Type B pancreatic cell (in vitro differentiated cells): ENCODE data around the gene HOXA5. TPM values are rescaled to one million over a fixed set of nuclear protein-coding genes. Genes with fewer than 3 reads are reported as not detected.

Source experiments
- DNase-seq: peaks from one replicate; pipeline ENCODE4 v3.0.0; 2021; ENCODE audit warnings: mixed read lengths; ENCODE audit not compliant: unreplicated experiment; ENCODE audit errors: extremely low spot score
- H3K27ac Mint-ChIP-seq: 2 replicates; pipeline ENCODE4 v1.8.0; 2021; ENCODE audit warnings: mild to moderate bottlenecking, mixed read lengths
- H3K27me3 Mint-ChIP-seq: 2 replicates; pipeline ENCODE4 v1.8.0; 2021; ENCODE audit warnings: mixed read lengths
- H3K36me3 Mint-ChIP-seq: 2 replicates; pipeline ENCODE4 v1.8.0; 2021; ENCODE audit warnings: mixed read lengths
- H3K4me1 Mint-ChIP-seq: one replicate; pipeline ENCODE4 v1.8.0; 2021; ENCODE audit warnings: mixed read lengths; ENCODE audit not compliant: unreplicated experiment
- H3K4me3 Mint-ChIP-seq: 2 replicates; pipeline ENCODE4 v1.8.0; 2021; ENCODE audit warnings: mild to moderate bottlenecking, mixed read lengths
- H3K9me3 Mint-ChIP-seq: 2 replicates; pipeline ENCODE4 v1.8.0; 2021; ENCODE audit warnings: mixed read lengths
- total RNA-seq: library from RNA; stranded (reverse); gene quantifications from 2 replicates; pipeline ENCODE4 v1.2.1, GENCODE V29; 2021; ENCODE audit warnings: low replicate concordance
- TF ChIP-seq, protein P1 (sequence below): fragments of 200-600 bp; sonication (generic); conservative IDR thresholded peaks from 2 replicates; pipeline ENCODE4 v1.5.0; 2021; ENCODE audit warnings: antibody characterized with exemption, mild to moderate bottlenecking

Gene HOXA5
- total RNA-seq, 1 donor from 2014 or later: 77.7 TPM

DNA sequence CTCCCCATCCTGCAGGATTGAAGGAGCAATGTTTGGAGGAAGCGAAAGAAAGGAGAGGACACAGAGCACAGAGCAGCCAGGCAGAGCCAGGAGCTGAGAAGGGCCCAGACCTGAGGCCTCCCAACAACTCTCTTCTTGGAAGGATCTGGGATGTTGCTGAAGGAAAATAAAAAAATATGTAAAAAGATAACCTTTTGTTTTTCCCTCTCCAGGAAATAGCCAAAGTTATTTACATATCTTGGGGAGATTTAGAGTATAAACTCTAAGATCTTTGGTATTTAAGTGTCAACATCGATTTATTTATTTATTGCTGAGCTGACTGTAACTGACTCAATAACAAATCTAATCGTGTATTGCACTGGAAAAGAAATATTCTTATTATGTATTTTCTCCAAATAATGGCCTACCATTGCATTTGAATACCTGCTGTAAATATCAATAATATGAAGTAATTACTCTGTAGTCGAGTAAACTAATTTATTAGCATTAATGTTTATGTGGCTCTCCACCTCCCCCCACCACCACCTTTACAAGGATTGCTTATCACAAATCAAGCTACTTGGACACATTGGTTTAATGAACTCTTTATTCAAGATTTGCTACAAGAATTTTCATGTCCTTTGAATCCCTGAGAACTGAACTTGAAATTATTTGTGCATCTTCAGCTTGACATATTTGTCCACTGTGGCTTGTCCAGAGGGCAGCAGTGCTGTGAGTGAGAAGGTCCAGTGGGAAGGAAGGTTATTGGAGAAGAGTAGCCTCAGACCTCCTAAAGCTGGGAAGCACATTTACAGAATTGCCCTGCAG lies 43.4 kb upstream of the HOXA5 start:
- no peaks in the 10 kb centered on the region for H3K36me3 Mint-ChIP-seq
- H3K27ac Mint-ChIP-seq: peak overlapping the region; percentile 30
- H3K9me3 Mint-ChIP-seq: no peaks in the 10 kb centered on the region
- peaks cover 99% of the 10 kb centered on the region for H3K27me3 Mint-ChIP-seq
- no peak for DNase-seq
- H3K4me3 Mint-ChIP-seq: peak overlapping the region; percentile 72
- H3K4me1 Mint-ChIP-seq: peaks cover 15% of the 10 kb centered on the region
- TF ChIP-seq, protein P1, sequence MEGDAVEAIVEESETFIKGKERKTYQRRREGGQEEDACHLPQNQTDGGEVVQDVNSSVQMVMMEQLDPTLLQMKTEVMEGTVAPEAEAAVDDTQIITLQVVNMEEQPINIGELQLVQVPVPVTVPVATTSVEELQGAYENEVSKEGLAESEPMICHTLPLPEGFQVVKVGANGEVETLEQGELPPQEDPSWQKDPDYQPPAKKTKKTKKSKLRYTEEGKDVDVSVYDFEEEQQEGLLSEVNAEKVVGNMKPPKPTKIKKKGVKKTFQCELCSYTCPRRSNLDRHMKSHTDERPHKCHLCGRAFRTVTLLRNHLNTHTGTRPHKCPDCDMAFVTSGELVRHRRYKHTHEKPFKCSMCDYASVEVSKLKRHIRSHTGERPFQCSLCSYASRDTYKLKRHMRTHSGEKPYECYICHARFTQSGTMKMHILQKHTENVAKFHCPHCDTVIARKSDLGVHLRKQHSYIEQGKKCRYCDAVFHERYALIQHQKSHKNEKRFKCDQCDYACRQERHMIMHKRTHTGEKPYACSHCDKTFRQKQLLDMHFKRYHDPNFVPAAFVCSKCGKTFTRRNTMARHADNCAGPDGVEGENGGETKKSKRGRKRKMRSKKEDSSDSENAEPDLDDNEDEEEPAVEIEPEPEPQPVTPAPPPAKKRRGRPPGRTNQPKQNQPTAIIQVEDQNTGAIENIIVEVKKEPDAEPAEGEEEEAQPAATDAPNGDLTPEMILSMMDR: no peak

DNA sequence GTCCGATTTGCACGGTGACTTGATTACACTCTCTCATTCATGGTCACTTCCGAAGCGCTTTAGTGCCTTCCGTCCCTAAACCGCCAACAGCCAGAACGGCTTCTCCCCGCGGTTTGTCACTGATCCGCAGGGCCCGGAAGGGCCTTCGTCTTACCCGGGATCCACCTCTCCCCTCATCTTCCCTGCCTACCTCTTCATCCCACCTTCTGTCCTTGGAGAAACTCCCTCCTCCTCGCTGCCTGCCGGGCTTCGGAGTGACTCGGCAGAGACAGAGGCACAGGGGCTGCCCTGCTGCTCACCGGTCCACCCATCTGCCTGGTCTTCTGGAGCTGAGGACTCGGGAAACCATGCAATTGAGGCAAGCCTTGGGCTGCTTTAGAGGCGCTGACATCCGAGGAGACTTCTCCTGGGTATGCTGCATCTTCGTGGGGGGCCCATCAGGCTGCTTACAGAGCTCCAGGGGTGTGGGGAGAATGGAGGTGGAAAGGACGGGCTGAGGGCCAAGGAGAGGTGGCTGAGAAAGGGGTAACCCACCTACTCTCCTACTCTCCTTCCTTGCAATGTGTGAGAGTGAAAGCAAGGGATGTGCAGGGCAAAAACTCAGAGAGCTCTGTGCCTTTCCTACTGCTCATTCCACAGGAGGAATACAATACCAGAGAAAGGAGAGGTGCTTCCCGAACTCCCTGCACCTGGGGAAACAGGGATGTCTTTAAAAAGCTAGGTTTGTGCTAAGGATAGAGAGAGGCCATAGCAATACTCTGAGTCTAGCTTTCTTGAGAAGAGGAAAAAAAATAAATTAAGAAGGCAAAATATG lies 42.6 kb upstream of the HOXA5 start:
- DNase-seq: peak; percentile 65
- peak overlapping the region; percentile 72 for H3K4me3 Mint-ChIP-seq
- peak overlapping the region; percentile 30 for H3K27ac Mint-ChIP-seq
- TF ChIP-seq, protein P1: no peak
- peaks cover 99% of the 10 kb centered on the region for H3K27me3 Mint-ChIP-seq
- no peaks in the 10 kb centered on the region for H3K9me3 Mint-ChIP-seq
- peaks cover 15% of the 10 kb centered on the region for H3K4me1 Mint-ChIP-seq
- H3K36me3 Mint-ChIP-seq: no peaks in the 10 kb centered on the region

DNA sequence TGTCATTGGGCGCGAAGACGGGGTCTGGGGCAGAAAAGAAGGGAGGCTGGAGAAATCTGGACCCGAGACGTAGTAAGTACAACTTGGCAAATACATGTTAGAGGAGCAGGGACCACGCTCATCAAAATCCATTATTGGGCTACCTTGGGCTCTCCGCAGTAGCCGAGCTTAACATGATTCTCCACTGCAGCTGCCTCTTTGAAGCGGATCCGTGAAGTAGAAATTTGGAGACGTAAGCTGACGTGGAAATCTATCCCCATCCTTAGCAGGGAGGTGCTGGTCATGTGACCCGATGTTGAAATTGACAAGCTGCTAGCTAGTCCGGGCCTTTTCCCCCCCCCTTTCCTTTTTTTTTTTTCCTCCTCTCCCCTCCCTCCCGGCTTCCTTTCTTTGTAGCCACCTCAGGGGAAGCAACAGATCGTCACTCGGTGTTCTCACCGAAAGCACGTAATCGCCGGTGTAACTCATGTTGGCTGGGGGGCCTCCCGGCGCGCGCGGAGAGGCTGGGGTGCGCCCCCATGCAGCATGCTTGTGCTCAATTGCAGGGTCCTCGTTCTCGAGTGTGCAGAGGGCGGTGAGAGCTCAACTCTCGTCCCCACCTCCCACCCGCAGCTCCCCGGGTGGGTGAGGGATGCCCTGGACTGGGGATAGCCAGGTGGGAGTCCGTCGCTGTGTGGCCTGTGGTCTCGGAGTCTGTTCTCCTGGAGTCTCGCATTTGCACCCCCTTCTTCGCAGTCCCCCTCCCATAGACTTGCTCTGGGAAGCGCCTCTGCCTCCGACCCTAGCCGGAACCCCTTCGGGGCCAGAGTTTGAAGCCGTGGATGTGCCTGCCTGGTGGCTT lies 41.8 kb upstream of the HOXA5 start, which contains the start of gene HOXA11:
TSS of gene HOXA11 (minus strand) at position 220 of the 841 bp plus-strand sequence. CDS start at position 132, 88 bp downstream.
- H3K27ac Mint-ChIP-seq: peak within 1 kb of the TSS; percentile 51
- peak within 1 kb of the TSS; percentile 81 for H3K4me3 Mint-ChIP-seq
- no peaks in the 10 kb centered on the region for H3K36me3 Mint-ChIP-seq
- no peaks in the 10 kb centered on the region for H3K9me3 Mint-ChIP-seq
- H3K27me3 Mint-ChIP-seq: peaks cover 99% of the 10 kb centered on the region
- TF ChIP-seq, protein P1: no peak
- DNase-seq: peak; percentile 66
- peaks cover 15% of the 10 kb centered on the region for H3K4me1 Mint-ChIP-seq

DNA sequence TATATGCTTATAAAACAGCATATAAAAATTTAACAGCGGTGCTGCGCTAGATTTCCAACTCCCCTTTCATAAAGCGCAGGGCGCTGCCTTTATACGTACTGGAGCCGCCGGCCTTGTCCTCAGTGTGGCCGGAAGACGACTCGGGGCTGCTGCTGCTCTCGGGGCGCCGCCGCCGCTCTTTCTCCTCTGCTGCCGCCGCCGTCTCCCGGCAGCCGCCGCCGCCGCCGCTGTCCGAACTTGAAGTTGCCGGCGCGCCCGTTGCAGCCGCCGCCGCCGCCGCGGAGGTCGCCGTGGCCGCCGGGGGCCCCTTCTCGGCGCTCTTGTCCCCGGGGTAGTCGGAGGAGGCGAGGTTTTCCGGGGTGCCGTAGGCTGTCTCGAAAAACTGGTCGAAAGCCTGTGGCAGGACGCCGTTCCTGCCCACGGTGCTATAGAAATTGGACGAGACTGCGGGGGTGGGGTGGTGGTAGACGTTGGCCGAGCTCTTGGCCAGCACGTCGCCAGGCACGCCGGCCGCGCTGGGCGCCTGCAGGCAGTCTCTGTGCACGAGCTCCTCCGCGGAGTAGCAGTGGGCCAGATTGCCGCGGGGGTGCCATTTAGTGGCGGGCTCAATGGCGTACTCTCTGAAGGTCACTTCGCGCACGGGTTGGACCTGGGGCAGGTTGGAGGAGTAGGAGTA lies 41.0 kb upstream of the HOXA5 start:
- peaks cover 19% of the 10 kb centered on the region for H3K4me1 Mint-ChIP-seq
- DNase-seq: peak; percentile 68
- H3K4me3 Mint-ChIP-seq: peak overlapping the region; percentile 81
- H3K27ac Mint-ChIP-seq: peak overlapping the region; percentile 51
- TF ChIP-seq, protein P1: no peak
- H3K27me3 Mint-ChIP-seq: peaks cover 99% of the 10 kb centered on the region
- H3K9me3 Mint-ChIP-seq: no peaks in the 10 kb centered on the region
- H3K36me3 Mint-ChIP-seq: no peaks in the 10 kb centered on the region
